GM12801 (cell line): Measurements from ENCODE around the gene PLA1A.

ENCODE experiments used
- TF ChIP-seq, protein P1 (sequence below): IDR thresholded peaks from one replicate; pipeline ENCODE4 v1.5.1; 2011; ENCODE audit warnings: control low read depth; ENCODE audit not compliant: insufficient read length; ENCODE audit errors: extremely low read depth

Gene PLA1A

DNA sequence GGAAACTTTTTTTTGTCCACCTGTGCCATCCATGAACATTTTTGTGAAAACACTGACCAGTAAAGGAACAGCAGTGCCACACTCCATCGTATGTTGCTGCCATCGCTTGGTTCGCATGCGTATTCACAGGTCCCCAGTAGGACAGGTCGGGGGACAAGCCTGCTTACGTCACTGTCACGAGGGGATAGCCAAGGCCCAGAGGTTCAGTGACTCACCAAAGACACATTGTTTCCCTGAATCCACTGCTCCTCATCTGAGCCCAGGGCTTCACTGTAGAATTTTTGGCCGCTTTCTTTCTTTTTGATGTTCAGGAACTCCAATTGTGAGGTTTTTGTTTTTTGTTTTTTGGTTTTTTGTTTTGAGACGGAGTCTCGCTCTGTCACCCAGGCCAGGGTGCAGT, 12.5 kb upstream of the PLA1A start:
- TF ChIP-seq, protein P1, sequence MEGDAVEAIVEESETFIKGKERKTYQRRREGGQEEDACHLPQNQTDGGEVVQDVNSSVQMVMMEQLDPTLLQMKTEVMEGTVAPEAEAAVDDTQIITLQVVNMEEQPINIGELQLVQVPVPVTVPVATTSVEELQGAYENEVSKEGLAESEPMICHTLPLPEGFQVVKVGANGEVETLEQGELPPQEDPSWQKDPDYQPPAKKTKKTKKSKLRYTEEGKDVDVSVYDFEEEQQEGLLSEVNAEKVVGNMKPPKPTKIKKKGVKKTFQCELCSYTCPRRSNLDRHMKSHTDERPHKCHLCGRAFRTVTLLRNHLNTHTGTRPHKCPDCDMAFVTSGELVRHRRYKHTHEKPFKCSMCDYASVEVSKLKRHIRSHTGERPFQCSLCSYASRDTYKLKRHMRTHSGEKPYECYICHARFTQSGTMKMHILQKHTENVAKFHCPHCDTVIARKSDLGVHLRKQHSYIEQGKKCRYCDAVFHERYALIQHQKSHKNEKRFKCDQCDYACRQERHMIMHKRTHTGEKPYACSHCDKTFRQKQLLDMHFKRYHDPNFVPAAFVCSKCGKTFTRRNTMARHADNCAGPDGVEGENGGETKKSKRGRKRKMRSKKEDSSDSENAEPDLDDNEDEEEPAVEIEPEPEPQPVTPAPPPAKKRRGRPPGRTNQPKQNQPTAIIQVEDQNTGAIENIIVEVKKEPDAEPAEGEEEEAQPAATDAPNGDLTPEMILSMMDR: no peak

DNA sequence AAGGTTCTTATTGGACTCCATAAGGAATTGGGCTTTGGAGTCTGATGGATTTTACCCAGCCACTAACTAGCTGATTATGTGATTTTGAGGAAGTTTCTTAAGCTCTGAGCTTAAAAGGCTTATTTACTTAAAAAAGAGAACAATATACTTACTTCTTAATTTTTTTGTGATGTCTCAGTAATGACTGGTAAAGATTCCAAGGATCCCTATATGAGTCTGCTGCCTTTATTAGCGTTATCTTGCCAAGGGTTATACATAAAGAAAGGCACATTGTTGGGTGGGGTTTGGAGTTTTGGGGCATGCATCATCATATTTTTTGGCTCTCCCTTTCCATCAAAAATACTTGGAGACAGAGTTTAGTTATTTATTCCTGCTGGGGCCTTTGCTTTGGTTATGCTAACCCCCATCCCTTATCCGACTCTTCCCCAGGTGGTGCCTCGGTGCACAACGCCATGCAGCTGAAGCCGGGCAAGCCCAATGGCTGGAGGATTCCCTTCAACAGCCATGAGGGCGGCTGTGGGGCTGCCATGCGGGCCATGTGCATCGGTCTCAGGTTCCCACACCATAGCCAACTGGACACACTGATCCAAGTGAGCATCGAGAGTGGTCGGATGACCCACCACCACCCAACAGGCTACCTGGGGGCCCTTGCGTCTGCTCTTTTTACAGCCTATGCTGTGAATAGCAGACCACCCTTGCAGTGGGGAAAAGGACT, 11.7 kb upstream of the PLA1A start:
- TF ChIP-seq, protein P1: no peak

DNA sequence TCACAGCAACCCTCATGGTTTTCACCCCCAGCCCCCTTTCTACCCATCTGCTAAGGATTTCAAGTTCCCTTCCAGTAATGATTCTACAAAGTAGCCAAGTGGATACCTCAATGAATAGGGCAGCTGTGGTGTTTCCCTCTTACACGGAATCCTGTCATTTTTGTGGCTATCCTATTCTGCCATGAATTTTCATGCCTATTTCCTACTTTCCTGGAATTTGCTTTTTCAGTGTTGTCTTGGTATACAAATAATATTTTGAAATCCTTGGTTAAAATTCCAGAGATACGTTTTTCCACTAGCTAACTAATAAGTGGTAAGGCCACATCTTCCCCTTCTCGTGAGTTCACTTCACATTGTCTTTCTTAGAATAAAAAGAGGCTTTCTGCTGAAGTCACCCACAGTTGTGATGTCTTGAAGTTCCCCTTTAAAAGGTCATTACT, 10.9 kb upstream of the PLA1A start:
- TF ChIP-seq, protein P1: no peak

DNA sequence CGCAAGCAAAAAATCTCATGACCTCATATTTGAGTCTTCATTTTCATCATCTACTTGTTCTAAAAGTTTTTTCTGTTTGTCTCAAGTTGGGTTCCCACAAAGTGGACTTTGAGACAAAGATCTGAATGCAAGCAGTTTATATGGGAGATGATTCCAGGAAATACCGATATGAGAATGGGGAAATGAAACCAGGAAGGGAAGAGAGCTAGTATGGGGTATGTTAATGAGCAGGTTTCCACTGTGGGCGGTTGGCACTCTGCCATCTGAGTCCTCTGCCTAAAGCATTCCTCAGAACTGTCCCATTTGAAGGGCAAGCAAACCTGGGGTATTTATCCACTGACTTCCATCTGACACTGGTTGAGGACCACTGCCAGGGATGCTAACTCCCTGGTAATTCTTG, 9.6 kb upstream of the PLA1A start:
- TF ChIP-seq, protein P1: no peak

DNA sequence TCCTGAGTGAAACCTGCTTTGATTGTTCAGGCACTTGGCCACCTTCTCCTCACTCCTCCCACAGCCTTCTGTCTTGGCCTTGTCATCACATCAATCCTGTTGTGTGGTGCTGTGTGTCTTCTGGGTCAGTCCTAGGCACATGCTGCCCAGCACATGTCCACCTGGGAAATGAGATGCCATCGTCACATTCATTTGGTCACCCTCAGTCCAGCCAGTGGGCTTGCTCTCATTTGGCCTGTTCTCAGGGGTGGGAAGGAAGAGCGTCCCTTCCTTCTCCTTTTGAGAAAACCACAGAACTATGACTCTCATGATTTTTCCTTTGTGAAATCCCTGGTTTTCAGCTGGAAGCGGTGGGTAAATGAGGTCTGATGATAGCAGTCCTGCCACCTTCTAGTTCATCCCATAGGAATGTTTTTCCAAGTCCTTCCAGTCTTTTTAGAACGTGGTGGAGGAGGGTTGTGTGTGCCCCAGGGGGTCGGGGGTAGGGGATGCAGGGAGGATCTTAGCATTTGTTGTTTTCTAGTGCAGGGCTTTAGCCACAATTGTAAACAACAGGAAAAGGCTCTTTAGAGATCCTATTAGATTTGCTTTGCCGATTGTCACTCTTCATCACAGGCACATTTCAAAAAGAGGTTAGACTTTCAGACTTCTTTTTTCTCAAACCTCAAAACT, 8.4 kb upstream of the PLA1A start:
- TF ChIP-seq, protein P1: no peak

DNA sequence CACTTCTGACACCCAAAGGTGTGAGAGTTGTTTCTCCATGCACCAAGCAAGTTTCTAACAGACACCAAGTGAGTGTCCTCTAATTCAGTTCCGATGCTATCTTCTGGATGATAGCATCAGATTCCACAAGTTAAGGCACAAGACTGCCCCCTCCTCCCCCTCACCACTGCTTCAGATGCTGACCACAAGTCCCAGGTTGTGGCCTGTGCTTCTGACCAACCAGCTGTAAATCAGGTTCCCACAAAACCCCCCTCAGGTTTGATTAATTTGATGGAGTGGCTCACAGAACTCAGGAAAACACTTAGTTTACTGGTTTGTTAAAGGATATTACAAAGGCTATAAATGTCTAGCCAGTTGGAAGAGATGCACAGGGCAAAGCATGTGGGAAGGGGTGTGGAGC, 7.0 kb upstream of the PLA1A start:
- TF ChIP-seq, protein P1: no peak

DNA sequence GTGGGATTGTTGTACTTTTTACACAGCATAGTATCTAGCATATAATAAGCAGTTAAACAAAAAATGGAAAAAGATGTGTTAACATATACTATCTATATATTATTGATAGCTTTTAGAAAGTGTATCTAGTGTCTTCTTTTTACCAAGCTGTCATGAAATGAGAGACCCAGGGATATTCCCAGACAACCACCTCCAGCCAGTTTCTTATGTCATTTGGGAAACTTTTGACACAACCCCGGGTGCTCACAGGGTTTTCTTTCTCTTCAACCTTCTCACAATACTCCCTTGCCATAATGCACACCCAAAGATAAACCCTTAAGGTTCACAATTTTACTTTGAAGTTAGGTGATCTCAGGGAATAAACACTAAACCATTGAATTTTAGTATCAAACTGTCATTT, 4.8 kb upstream of the PLA1A start:
- TF ChIP-seq, protein P1: no peak
